Measurements from ENCODE around the gene SPAG17.

Gene SPAG17

DNA sequence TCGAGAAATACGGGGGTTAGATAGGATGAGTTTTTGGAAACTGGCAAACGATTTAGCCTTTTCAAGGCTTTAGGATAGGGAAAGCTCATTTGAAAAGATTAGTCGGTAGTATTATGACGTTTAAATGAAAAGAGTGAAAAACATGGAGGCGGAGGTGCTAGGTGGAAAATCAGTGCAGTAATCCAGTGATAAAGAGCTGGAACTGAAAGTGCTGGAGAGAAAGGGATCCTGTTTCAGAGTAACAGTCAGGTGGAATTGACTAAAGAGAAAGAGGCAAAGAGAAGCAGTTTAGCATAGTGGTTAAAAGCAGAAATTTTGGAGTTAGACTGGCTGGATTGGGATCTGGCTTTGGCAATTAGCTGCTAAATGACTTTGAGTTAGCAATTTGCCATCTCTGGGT is 254.5 kb downstream of the SPAG17 start:
- no peak for TF ChIP-seq FOXM1 (IDR thresholded peaks at IDR 0.05; ENCODE audit: borderline replicate concordance, low read depth)
- TF ChIP-seq TCF12 (IDR thresholded peaks at IDR 0.05; ENCODE audit: low read depth): no peak
- no peak for TF ChIP-seq TAF1 (IDR thresholded peaks at IDR 0.05; ENCODE audit: low read depth)
- TF ChIP-seq, protein P1, sequence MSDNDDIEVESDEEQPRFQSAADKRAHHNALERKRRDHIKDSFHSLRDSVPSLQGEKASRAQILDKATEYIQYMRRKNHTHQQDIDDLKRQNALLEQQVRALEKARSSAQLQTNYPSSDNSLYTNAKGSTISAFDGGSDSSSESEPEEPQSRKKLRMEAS (IDR thresholded peaks at IDR 0.05): no peak
- TF ChIP-seq, protein P2, sequence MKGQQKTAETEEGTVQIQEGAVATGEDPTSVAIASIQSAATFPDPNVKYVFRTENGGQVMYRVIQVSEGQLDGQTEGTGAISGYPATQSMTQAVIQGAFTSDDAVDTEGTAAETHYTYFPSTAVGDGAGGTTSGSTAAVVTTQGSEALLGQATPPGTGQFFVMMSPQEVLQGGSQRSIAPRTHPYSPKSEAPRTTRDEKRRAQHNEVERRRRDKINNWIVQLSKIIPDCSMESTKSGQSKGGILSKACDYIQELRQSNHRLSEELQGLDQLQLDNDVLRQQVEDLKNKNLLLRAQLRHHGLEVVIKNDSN (IDR thresholded peaks at IDR 0.05): no peak
- TF ChIP-seq NFIC (IDR thresholded peaks at IDR 0.05): no peak
- no peak for TF ChIP-seq YY1 (IDR thresholded peaks at IDR 0.05; ENCODE audit: low read depth)
- no peak for TF ChIP-seq EGR1 (IDR thresholded peaks at IDR 0.05)
- no peak for TF ChIP-seq CREB1 (IDR thresholded peaks at IDR 0.05; ENCODE audit: low read depth)
- no peak for TF ChIP-seq ZBTB7A (IDR thresholded peaks at IDR 0.05; ENCODE audit: low read depth)
- no peak for TF ChIP-seq TEAD4 (IDR thresholded peaks at IDR 0.05)
- TF ChIP-seq EP300 (IDR thresholded peaks at IDR 0.05; ENCODE audit: borderline replicate concordance): no peak
- TF ChIP-seq CEBPB (IDR thresholded peaks at IDR 0.05): no peak
- no peak for TF ChIP-seq RAD21 (IDR thresholded peaks at IDR 0.05; ENCODE audit: low read depth)
- TF ChIP-seq, protein P3, sequence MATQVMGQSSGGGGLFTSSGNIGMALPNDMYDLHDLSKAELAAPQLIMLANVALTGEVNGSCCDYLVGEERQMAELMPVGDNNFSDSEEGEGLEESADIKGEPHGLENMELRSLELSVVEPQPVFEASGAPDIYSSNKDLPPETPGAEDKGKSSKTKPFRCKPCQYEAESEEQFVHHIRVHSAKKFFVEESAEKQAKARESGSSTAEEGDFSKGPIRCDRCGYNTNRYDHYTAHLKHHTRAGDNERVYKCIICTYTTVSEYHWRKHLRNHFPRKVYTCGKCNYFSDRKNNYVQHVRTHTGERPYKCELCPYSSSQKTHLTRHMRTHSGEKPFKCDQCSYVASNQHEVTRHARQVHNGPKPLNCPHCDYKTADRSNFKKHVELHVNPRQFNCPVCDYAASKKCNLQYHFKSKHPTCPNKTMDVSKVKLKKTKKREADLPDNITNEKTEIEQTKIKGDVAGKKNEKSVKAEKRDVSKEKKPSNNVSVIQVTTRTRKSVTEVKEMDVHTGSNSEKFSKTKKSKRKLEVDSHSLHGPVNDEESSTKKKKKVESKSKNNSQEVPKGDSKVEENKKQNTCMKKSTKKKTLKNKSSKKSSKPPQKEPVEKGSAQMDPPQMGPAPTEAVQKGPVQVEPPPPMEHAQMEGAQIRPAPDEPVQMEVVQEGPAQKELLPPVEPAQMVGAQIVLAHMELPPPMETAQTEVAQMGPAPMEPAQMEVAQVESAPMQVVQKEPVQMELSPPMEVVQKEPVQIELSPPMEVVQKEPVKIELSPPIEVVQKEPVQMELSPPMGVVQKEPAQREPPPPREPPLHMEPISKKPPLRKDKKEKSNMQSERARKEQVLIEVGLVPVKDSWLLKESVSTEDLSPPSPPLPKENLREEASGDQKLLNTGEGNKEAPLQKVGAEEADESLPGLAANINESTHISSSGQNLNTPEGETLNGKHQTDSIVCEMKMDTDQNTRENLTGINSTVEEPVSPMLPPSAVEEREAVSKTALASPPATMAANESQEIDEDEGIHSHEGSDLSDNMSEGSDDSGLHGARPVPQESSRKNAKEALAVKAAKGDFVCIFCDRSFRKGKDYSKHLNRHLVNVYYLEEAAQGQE (IDR thresholded peaks at IDR 0.05; ENCODE audit: low read depth): no peak

DNA sequence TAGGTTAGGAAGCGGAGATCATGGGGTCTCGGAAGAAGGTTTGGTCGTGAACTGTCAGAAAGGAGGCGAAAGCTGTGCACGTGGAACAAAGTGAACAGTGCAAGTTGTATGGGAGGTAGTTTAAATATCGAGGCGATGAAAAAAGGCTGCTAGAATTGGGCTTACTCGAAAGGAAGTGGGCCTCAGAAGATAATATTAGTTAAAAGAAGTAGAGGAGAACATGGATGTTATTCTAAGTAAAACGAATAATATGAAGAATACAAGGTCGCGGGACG is 254.9 kb downstream of the SPAG17 start:
- TF ChIP-seq, protein P2 (IDR thresholded peaks at IDR 0.05): no peak
- TF ChIP-seq, protein P3 (IDR thresholded peaks at IDR 0.05; ENCODE audit: low read depth): no peak
- TF ChIP-seq RAD21 (IDR thresholded peaks at IDR 0.05; ENCODE audit: low read depth): no peak
- no peak for TF ChIP-seq NFIC (IDR thresholded peaks at IDR 0.05)
- no peak for TF ChIP-seq ZBTB7A (IDR thresholded peaks at IDR 0.05; ENCODE audit: low read depth)
- no peak for TF ChIP-seq TEAD4 (IDR thresholded peaks at IDR 0.05)
- TF ChIP-seq, protein P1 (IDR thresholded peaks at IDR 0.05): no peak
- no peak for TF ChIP-seq YY1 (IDR thresholded peaks at IDR 0.05; ENCODE audit: low read depth)
- TF ChIP-seq FOXM1 (IDR thresholded peaks at IDR 0.05; ENCODE audit: borderline replicate concordance, low read depth): no peak
- TF ChIP-seq TCF12 (IDR thresholded peaks at IDR 0.05; ENCODE audit: low read depth): no peak
- TF ChIP-seq TAF1 (IDR thresholded peaks at IDR 0.05; ENCODE audit: low read depth): no peak
- no peak for TF ChIP-seq EGR1 (IDR thresholded peaks at IDR 0.05)

DNA sequence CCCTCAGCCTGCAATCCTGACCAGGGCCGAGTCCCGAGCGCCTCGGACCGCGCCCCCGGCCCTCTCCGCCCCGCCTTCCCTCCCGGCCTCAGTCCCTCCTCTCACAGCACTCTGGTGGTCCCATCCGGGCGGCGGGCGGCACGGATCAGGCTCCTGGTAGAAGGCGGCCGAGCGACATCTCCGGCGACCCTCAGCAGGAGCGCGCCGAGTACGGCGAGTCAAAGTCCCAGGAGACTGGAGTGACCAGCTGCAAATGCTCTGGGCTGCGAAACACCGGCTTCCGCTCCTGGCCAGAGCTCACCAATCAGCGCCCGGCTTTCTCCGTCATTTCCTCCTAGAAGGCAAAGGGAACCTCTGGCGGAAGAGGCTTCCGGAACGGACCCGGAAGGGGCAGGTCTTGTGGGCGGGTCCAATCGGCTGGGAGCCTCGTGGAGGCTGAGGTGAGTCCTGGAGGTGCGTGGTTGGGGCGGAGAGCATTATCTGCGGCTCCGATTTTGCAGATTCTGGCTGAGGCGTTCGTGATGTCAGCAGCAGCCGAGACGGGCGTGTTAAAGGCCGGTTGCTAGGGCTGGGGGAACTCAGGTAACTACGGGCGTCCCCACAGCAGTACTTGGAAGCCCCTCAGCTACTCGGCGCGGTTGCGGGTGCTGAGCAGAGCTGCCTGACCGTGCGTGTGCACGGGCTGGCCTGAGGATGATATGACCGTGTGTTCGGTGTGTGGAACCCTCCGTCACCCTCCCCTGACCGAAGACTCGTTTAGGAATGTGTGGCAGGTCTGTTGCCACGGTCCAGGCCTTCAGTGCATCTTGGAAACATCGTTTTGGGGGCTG is 255.5 kb downstream of the SPAG17 start, which contains the start of the genes GDAP2 and WDR3:
GDAP2 (minus strand) TSS at position 279 of the 830 bp plus-strand sequence. CDS start 9,264 bp downstream, outside the sequence.
WDR3 (plus strand) TSS at position 397 of the 830 bp plus-strand sequence. CDS start 3,581 bp downstream, outside the sequence.
- TF ChIP-seq NFIC (IDR thresholded peaks at IDR 0.05): no peak
- TF ChIP-seq RAD21 (IDR thresholded peaks at IDR 0.05; ENCODE audit: low read depth): no peak
- TF ChIP-seq, protein P2 (IDR thresholded peaks at IDR 0.05): no peak; the same call in 1 of the 2 replicates
- no peak for TF ChIP-seq EGR1 (IDR thresholded peaks at IDR 0.05)
- TF ChIP-seq CREB1 (IDR thresholded peaks at IDR 0.05; ENCODE audit: low read depth): peak; percentile 71
- TF ChIP-seq CEBPB (IDR thresholded peaks at IDR 0.05): no peak
- no peak for TF ChIP-seq EP300 (IDR thresholded peaks at IDR 0.05; ENCODE audit: borderline replicate concordance)
- peak; percentile 73 for TF ChIP-seq TAF1 (IDR thresholded peaks at IDR 0.05; ENCODE audit: low read depth)
- TF ChIP-seq, protein P3 (IDR thresholded peaks at IDR 0.05; ENCODE audit: low read depth): no peak
- no peak for TF ChIP-seq ZBTB7A (IDR thresholded peaks at IDR 0.05; ENCODE audit: low read depth)
- TF ChIP-seq TCF12 (IDR thresholded peaks at IDR 0.05; ENCODE audit: low read depth): peak; percentile 62
- TF ChIP-seq, protein P1 (IDR thresholded peaks at IDR 0.05): peak; percentile 96
- TF ChIP-seq FOXM1 (IDR thresholded peaks at IDR 0.05; ENCODE audit: borderline replicate concordance, low read depth): no peak
- peak; percentile 21; the same call in 1 of the 2 replicates for TF ChIP-seq TEAD4 (IDR thresholded peaks at IDR 0.05)
- no peak for TF ChIP-seq YY1 (IDR thresholded peaks at IDR 0.05; ENCODE audit: low read depth)

All from Ishikawa (cell line).